Testis (tissue), 2 donors: ENCODE data around the gene GATB.

Source experiments
- POLR2A ChIP-seq: fragments of 450-650 bp; IDR thresholded peaks from one replicate; pipeline ENCODE4 v1.6.1; 2017; ENCODE audit warnings: antibody characterized with exemption, mild to moderate bottlenecking, moderate library complexity
- TF ChIP-seq, protein P1 (sequence below), 3 experiments: fragments of 450-650 bp in 2 of 3; fragments of 200-600 bp in 1 of 3; sonication (generic) in 1 of 3; IDR thresholded peaks; one replicate each; pipeline ENCODE4 v1.5.1; 2016 to 2019; ENCODE audit warnings: antibody characterized with exemption in 3 of 3, mild to moderate bottlenecking in 2 of 3, moderate library complexity in 1 of 3

DNA sequence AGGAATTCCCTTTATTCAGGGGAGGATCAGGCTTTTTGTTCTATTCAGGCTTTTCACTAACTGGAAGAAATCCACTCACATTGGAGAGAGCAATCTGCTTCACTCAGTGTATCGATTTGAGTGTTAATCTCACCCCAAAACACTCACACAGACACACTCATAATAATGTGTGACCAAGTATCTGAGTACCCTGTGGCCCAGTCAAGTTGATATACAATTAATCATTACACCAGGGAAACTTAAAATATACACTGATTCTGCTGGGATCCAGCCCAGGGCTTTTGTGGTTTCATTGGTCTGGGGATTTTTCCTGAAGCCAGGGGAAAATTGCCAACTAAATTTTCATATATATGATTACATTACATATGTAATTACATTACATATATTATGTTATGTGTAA is 44.0 kb upstream of the GATB start:
- TF ChIP-seq, protein P1, sequence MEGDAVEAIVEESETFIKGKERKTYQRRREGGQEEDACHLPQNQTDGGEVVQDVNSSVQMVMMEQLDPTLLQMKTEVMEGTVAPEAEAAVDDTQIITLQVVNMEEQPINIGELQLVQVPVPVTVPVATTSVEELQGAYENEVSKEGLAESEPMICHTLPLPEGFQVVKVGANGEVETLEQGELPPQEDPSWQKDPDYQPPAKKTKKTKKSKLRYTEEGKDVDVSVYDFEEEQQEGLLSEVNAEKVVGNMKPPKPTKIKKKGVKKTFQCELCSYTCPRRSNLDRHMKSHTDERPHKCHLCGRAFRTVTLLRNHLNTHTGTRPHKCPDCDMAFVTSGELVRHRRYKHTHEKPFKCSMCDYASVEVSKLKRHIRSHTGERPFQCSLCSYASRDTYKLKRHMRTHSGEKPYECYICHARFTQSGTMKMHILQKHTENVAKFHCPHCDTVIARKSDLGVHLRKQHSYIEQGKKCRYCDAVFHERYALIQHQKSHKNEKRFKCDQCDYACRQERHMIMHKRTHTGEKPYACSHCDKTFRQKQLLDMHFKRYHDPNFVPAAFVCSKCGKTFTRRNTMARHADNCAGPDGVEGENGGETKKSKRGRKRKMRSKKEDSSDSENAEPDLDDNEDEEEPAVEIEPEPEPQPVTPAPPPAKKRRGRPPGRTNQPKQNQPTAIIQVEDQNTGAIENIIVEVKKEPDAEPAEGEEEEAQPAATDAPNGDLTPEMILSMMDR (IDR thresholded peaks at IDR 0.05) = no peak
- no peak for TF ChIP-seq POLR2A
